HepG2 (cell line): Measurements from ENCODE around the gene C1S. TPM values are rescaled to one million over a fixed set of nuclear protein-coding genes. Genes with fewer than 3 reads are reported as not detected.

ENCODE experiments used
- ATAC-seq: fragments of 200-7000 bp; cut with Tn5 transposase; 3 replicates; pipeline ENCODE4 v1.9.1; 2020; ENCODE audit warnings: mild to moderate bottlenecking, moderate library complexity
- BruUV-seq: library from RNA; stranded (reverse); fragments of 400-500 nt; replicated peaks from 2 replicates; lab custom pipeline; 2021; lab: Mats Ljungman, UMichigan
- CTCF ChIA-PET: fragments of 300-600 bp; formaldehyde crosslinking; extraction: SDS; loops from one replicate; lab custom pipeline; 2021; ENCODE audit warnings: low total read pairs, inconsistent platforms, low intra/inter-chr PET ratio; lab: Yijun Ruan, JAX
- POLR2A ChIA-PET: fragments of 350-600 bp; sonication (Branson Sonifier 250); formaldehyde crosslinking; loops from one replicate; lab custom pipeline; 2020; ENCODE audit warnings: antibody characterized with exemption, inconsistent platforms; lab: Yijun Ruan, JAX
- DNase-seq: peaks from one replicate; pipeline ENCODE4 v3.0.0-alpha.2; 2015; ENCODE audit warnings: low spot score
- FAIRE-seq: peaks from 3 replicates; lab custom pipeline; 2011; peaks lifted over from hg19 to GRCh38; lab: Jason Lieb, UNC
- H2AFZ ChIP-seq: one replicate; pipeline ENCODE4 v1.6.1; 2011; ENCODE audit warnings: low read length, inconsistent platforms
- H3K27ac ChIP-seq: fragments of 300-600 bp; 3 replicates; pipeline ENCODE4 v1.8.0; 2011; ENCODE audit warnings: mixed run types, mild to moderate bottlenecking, mixed read lengths, low read length, inconsistent platforms; ENCODE audit not compliant: insufficient read depth; ENCODE audit errors: extremely low read length
- H3K27me3 ChIP-seq, 2 experiments: fragments of 200-600 bp in 1 of 2; 2 replicates in 1 of 2; 3 replicates in 1 of 2; pipeline versions ENCODE4 v1.6.0 to v1.8.0; 2011; ENCODE audit warnings: low read length in 2 of 2, mild to moderate bottlenecking in 2 of 2, moderate library complexity in 2 of 2, inconsistent platforms in 1 of 2; ENCODE audit not compliant: insufficient read depth in 2 of 2, control insufficient read depth in 1 of 2
- H3K36me3 ChIP-seq, 2 experiments: fragments of 200-600 bp in 1 of 2; replicated peaks in 1 of 2; 2 replicates in 1 of 2; 3 replicates in 1 of 2; pipeline versions ENCODE4 v1.5.1 to v1.8.0; 2011; ENCODE audit warnings: low read length in 2 of 2, inconsistent platforms in 1 of 2; ENCODE audit not compliant: insufficient read depth in 2 of 2, control insufficient read depth in 1 of 2
- H3K4me1 ChIP-seq: 2 replicates; pipeline ENCODE4 v1.5.1; 2012; ENCODE audit warnings: low read length, inconsistent platforms; ENCODE audit not compliant: insufficient read depth
- H3K4me2 ChIP-seq: 2 replicates; pipeline ENCODE4 v1.6.0; 2011; ENCODE audit warnings: low read depth, low read length, inconsistent platforms
- H3K4me3 ChIP-seq, 3 experiments: fragments of 200-600 bp in 1 of 3; sonication (generic), shearing (Covaris generic) in 1 of 3; replicated peaks in 1 of 3; 2 replicates each; pipeline ENCODE4 v1.5.1; 2011 to 2016; ENCODE audit warnings: low read length in 3 of 3, inconsistent platforms in 2 of 3, low read depth in 2 of 3, mild to moderate bottlenecking in 2 of 3, control low read depth in 1 of 3, mixed read lengths in 1 of 3; ENCODE audit not compliant: insufficient read depth in 1 of 3
- H3K79me2 ChIP-seq: one replicate; pipeline ENCODE4 v1.6.1; 2011; ENCODE audit warnings: low read length, inconsistent platforms; ENCODE audit not compliant: insufficient read depth
- H3K9ac ChIP-seq: 2 replicates; pipeline ENCODE4 v1.6.0; 2011; ENCODE audit warnings: mild to moderate bottlenecking, low read depth, low read length, inconsistent platforms; ENCODE audit not compliant: insufficient read depth
- H3K9me3 ChIP-seq: 2 replicates; pipeline ENCODE4 v1.5.1; 2012; ENCODE audit warnings: mild to moderate bottlenecking, low read length
- H4K20me1 ChIP-seq: 2 replicates; pipeline ENCODE4 v1.6.0; 2011; ENCODE audit warnings: inconsistent platforms, mild to moderate bottlenecking, low read length, moderate library complexity; ENCODE audit not compliant: insufficient read depth
- DPF2 ChIP-seq: sonication (generic); formaldehyde crosslinking; IDR thresholded peaks from 2 replicates; pipeline ENCODE4 v1.4.0; 2020; ENCODE audit warnings: mild to moderate bottlenecking, low read depth, missing genetic modification reagents, borderline replicate concordance
- FOXA1 ChIP-seq, 2 experiments: fragments of 450-650 bp in 1 of 2; sonication (generic) in 1 of 2; formaldehyde crosslinking in 1 of 2; IDR thresholded peaks; 2 replicates each; pipeline versions ENCODE4 v1.4.0 to v1.6.1; 2016 to 2020; ENCODE audit warnings: missing genetic modification reagents in 1 of 2
- FOXJ3 ChIP-seq: sonication (generic); formaldehyde crosslinking; IDR thresholded peaks from 2 replicates; pipeline ENCODE4 v1.4.0; 2020; ENCODE audit warnings: missing genetic modification reagents, mild to moderate bottlenecking, borderline replicate concordance
- HES4 ChIP-seq: sonication (generic); formaldehyde crosslinking; IDR thresholded peaks from 2 replicates; pipeline ENCODE4 v1.9.0; 2021; ENCODE audit warnings: mild to moderate bottlenecking, missing genetic modification reagents, borderline replicate concordance
- KLF15 ChIP-seq: sonication (generic); formaldehyde crosslinking; IDR thresholded peaks from 2 replicates; pipeline ENCODE4 v1.8.1; 2023; ENCODE audit warnings: borderline replicate concordance, mild to moderate bottlenecking, inconsistent platforms, missing genetic modification reagents, mixed read lengths
- MLX ChIP-seq: IDR thresholded peaks from 2 replicates; pipeline ENCODE4 v1.6.1; 2016
- NR2F2 ChIP-seq: IDR thresholded peaks from 2 replicates; pipeline ENCODE4 v1.6.1; 2012; ENCODE audit warnings: low read depth, inconsistent platforms, borderline replicate concordance
- SRSF4 ChIP-seq: fragments of 200-400 bp; formaldehyde crosslinking; IDR thresholded peaks from one replicate; pipeline ENCODE4 v1.6.1; 2018; ENCODE audit warnings: mild to moderate bottlenecking, low read depth, low read length, moderate library complexity; ENCODE audit not compliant: poor library complexity, severe bottlenecking
- ZBTB7B ChIP-seq: sonication (generic); formaldehyde crosslinking; IDR thresholded peaks from 2 replicates; pipeline ENCODE4 v1.4.0; 2020; ENCODE audit warnings: missing genetic modification reagents
- ZNF160 ChIP-seq: sonication (generic); formaldehyde crosslinking; IDR thresholded peaks from 2 replicates; pipeline ENCODE4 v1.8.0; 2022; ENCODE audit warnings: mild to moderate bottlenecking, inconsistent platforms, missing genetic modification reagents
- ZNF256 ChIP-seq: sonication (generic); formaldehyde crosslinking; conservative IDR thresholded peaks from 2 replicates; pipeline ENCODE4 v1.4.0; 2020; ENCODE audit warnings: missing genetic modification reagents
- ZNF331 ChIP-seq: sonication (generic); formaldehyde crosslinking; IDR thresholded peaks from 2 replicates; pipeline ENCODE4 v1.4.0; 2020; ENCODE audit warnings: missing genetic modification reagents
- ZNF644 ChIP-seq: IDR thresholded peaks from 2 replicates; pipeline ENCODE4 v1.6.1; 2016; ENCODE audit warnings: low read depth
- ZNF780A ChIP-seq: sonication (generic); formaldehyde crosslinking; IDR thresholded peaks from 2 replicates; pipeline ENCODE4 v1.8.0; 2022; ENCODE audit warnings: mild to moderate bottlenecking, missing genetic modification reagents, moderate library complexity
- WGBS: methylation state at CpG from one replicate; pipeline ENCODE4 v1.1.6; 2017; ENCODE audit warnings: low lambda C conversion rate; 5-methylcytosine and 5-hydroxymethylcytosine counted together
- in situ Hi-C: cut with HindIII; loops from 2 replicates; pipeline ENCODE4 v1.10.0; 2017; ENCODE audit warnings: low pct_unique_long_range_greater_than_20kb; ENCODE audit not compliant: extremely low pct_ligation_motif_present
- intact Hi-C: fragments of 100-400 bp; cut with micrococcal nuclease; formaldehyde crosslinking; loops from one replicate; pipeline ENCODE4 v1.10.0; 2022; ENCODE audit not compliant: unreplicated experiment
- polyA plus RNA-seq, 8 experiments: library from polyadenylated mRNA; depleted of rRNA in 3 of 8; stranded (reverse) in 7 of 8; unstranded in 1 of 8; fragments of >200 nt; fragmentation: Illumina TruSeq in 4 of 8; extraction: Trizol in 4 of 8; gene quantifications; 2 replicates each; pipeline versions ENCODE4 v1.2.1 to v1.2.3, GENCODE V29; 2011 to 2016; ENCODE audit warnings: low read depth in 4 of 8, missing spikeins in 1 of 8, mixed read lengths in 1 of 8; ENCODE audit not compliant: insufficient read depth in 1 of 8
- total RNA-seq, 5 experiments: library from RNA; depleted of rRNA; stranded (reverse); fragments of >200 nt; fragmentation: Illumina TruSeq; extraction: Trizol; gene quantifications; 2 replicates each; pipeline ENCODE4 v1.2.3, GENCODE V29; 2016; ENCODE audit warnings: low read depth in 1 of 5
- TF ChIP-seq, protein P1 (sequence below): sonication (generic); formaldehyde crosslinking; IDR thresholded peaks from 2 replicates; pipeline ENCODE4 v1.5.0; 2020; ENCODE audit warnings: mild to moderate bottlenecking, missing genetic modification reagents

The C1S gene
- total and polyA plus RNA-seq, 2 of the 13 experiments (the other 11 are each of a cell fraction or from before 2014, with no cell fraction given) = 14.5 to 18.2 TPM

DNA sequence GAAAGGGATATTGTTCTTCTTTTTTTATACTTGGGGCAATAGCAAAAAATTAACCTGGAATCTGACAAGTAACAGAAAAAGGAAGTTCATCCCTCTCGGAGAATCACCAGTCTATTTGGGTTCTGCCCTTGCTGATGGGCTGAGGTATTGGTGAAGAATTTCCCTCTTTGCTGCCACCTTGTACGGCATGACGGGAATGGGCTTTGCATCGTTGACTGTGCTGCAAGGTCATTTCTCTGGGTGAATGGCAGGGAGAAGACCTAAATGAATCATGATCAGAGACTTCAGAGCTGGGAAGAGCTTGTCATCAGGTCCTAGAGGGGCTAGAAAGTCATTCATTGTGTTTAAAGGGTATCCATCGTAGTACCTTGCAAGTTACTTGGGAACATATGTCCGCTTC is 12.0 kb downstream of the C1S start:
- Histone ChIP-seq H2AFZ (no peak overlapping the region), H3K9ac (no peak overlapping the region), H4K20me1 (no peaks in the 10 kb centered on the region), H3K9me3 (no peaks in the 10 kb centered on the region), H3K79me2 (no peaks in the 10 kb centered on the region), H3K27ac (no peak overlapping the region), H3K4me2 (no peak overlapping the region; the same call in 1 of the 2 replicates), H3K4me1 (peaks cover 18% of the 10 kb centered on the region), H3K4me3 (no peak overlapping the region), H3K27me3 (no peaks in the 10 kb centered on the region), H3K36me3 (no peaks in the 10 kb centered on the region)
- ChIA-PET CTCF (no interaction called here), POLR2A (interaction anchor here (1.7 kb wide), 1 partner anchor 12 kb away, joined by 5 read pairs; the partner anchor contains the start of gene C1S)
- 61% methylated on average over 6 of the region's 6 CpGs for WGBS
- FAIRE-seq (peak; percentile 18), DNase-seq (no peak), ATAC-seq (no peak)
- no peak for TF ChIP-seq NR2F2
- no peak for TF ChIP-seq ZBTB7B
- no peak for TF ChIP-seq ZNF780A
- TF ChIP-seq ZNF331 (CRISPR knock-in tag) = peak; percentile 76
- TF ChIP-seq HES4 (CRISPR knock-in tag) = no peak
- TF ChIP-seq ZNF256 (CRISPR knock-in tag) = no peak
- TF ChIP-seq SRSF4 = no peak
- in situ Hi-C loops (no loop called here), intact Hi-C loops (no loop called here)
- BruUV-seq = no TSS peak

DNA sequence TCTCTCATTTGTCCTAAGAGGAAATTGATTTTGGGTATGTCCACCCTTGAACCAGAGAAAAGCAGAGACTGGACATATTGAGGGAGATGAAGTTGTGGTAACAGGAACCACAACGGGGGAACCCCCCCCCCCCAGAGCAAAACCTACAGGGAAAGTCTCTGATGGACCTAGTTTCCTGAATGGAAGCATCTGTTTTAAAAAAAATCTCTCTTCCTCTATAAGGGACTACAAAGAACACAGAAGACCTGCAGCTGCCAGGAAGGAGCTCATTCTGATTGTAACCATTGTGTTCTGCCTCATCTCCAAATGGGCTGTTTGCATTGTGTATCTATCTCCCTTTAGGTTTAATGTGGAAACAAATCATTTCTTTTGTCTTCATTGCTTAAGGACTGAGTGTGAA is 13.4 kb downstream of the C1S start:
- H3K4me1 ChIP-seq = peaks cover 23% of the 10 kb centered on the region
- CTCF ChIA-PET = no interaction called here
- TF ChIP-seq MLX (CRISPR knock-in tag) (no peak), DPF2 (CRISPR knock-in tag) (no peak), FOXA1 (IDR thresholded peaks at IDR 0.05) (no peak), FOXA1 (CRISPR knock-in tag; IDR thresholded peaks at IDR 0.05) (no peak), ZNF160 (CRISPR knock-in tag) (no peak), FOXJ3 (CRISPR knock-in tag) (no peak), ZNF644 (CRISPR knock-in tag) (no peak), KLF15 (CRISPR knock-in tag) (no peak)
- TF ChIP-seq, protein P1, sequence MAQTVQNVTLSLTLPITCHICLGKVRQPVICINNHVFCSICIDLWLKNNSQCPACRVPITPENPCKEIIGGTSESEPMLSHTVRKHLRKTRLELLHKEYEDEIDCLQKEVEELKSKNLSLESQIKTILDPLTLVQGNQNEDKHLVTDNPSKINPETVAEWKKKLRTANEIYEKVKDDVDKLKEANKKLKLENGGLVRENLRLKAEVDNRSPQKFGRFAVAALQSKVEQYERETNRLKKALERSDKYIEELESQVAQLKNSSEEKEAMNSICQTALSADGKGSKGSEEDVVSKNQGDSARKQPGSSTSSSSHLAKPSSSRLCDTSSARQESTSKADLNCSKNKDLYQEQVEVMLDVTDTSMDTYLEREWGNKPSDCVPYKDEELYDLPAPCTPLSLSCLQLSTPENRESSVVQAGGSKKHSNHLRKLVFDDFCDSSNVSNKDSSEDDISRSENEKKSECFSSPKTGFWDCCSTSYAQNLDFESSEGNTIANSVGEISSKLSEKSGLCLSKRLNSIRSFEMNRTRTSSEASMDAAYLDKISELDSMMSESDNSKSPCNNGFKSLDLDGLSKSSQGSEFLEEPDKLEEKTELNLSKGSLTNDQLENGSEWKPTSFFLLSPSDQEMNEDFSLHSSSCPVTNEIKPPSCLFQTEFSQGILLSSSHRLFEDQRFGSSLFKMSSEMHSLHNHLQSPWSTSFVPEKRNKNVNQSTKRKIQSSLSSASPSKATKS = no peak

More for the DNA sequence above, 13.4 kb downstream of the C1S start:
- FAIRE-seq (no peak), ATAC-seq (no peak), DNase-seq (no peak)
- H3K27ac ChIP-seq = no peak overlapping the region
- no peak overlapping the region for H3K9ac ChIP-seq
- H4K20me1 ChIP-seq = no peaks in the 10 kb centered on the region
- no peak overlapping the region for H3K4me3 ChIP-seq
- no peak overlapping the region for H3K4me2 ChIP-seq
- no peaks in the 10 kb centered on the region for H3K27me3 ChIP-seq
- no TSS peak for BruUV-seq
- intact Hi-C loops (no loop called here), in situ Hi-C loops (no loop called here)
- H2AFZ ChIP-seq = no peak overlapping the region
- H3K79me2 ChIP-seq = no peaks in the 10 kb centered on the region
- no peaks in the 10 kb centered on the region for H3K9me3 ChIP-seq
- no peaks in the 10 kb centered on the region for H3K36me3 ChIP-seq
- 65% methylated on average over 1 of the region's 1 CpG for WGBS
- POLR2A ChIA-PET = interaction anchor here (0.7 to 1.7 kb wide), 2 partner anchors 12 to 14 kb away, joined by 3 to 5 read pairs; partner anchors contain the start of gene C1S
